Measurements from ENCODE around the gene UBA7.
"Not testable (repeated sequence)": the region's sequence is repeated elsewhere in the genome, so short reads cannot be mapped to it uniquely, and the experiment has no call there.

The UBA7 gene

DNA sequence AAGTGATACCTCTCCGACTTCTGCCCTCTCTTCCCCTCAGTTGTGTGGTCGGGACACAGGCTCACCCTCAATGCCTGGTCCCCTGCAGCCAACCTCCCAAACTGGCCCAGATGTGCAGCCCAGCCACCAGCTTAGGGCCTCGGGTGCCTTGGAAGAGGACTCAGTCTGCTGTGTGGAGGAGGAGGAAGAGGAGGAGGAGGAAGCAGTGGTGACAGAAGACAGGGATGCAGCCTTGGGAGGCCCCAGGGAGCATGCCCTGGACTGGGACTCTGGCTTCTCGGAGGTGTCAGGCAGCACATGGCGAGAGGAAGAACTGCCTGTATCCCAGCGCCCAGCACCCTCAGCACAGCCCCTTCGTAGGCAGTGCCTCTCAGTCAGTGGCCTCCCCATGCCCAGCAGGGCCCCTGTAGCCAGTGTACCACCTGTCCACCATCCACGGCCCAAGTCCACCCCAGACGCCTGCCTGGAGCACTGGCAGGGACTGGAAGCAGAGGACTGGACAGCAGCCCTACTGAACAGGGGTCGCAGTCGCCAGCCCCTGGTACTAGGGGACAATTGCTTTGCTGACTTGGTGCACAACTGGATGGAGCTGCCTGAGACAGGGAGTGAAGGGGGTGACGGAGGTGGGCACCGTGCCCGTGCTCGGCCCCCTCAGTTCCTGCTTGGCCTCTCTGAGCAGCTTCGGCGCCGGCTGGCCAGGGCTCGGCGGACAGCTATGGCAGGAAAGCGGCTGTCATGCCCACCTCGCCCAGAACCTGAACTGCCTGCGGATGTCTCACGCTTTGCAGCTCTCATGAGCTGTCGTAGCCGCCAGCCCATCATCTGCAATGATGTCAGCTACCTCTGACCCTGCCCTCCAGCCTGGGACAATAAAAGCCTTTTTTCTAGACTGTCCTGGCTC is 9.4 kb downstream of the UBA7 start:
- DNase-seq = no peak

DNA sequence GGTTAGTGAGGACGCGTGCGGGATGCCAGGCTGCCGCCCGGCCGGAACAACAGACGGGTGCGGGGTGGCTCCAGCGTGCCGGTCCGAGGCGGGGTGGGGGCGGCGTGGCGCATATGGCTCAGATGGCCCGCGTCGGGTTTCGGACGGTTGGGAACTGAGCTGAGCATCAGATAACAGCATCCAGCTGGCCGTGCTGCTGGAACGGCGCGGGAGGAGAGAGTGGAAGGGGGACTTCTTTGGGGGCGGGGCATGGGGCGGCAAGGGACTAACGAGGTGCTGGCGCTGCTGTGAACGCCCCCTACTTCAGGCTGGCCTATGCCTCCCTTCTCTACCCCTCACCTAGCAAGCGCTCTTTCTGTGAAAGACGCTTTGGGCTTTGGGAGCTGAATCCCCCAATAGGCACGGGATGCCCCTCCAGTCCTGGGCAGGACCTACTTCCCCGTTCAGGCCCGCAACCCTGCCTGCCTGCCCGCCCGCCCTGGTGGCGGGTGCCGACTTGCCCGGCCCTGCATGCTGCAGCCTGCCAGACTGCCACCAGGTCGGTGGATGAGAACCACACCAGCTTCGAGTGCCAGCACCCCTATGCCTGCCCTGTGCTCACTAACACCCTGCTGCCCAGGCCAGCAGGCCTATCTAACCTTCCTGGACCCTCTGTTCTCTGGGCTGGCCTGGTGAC is 10.2 kb downstream of the UBA7 start:
- peak; percentile 25 for DNase-seq

DNA sequence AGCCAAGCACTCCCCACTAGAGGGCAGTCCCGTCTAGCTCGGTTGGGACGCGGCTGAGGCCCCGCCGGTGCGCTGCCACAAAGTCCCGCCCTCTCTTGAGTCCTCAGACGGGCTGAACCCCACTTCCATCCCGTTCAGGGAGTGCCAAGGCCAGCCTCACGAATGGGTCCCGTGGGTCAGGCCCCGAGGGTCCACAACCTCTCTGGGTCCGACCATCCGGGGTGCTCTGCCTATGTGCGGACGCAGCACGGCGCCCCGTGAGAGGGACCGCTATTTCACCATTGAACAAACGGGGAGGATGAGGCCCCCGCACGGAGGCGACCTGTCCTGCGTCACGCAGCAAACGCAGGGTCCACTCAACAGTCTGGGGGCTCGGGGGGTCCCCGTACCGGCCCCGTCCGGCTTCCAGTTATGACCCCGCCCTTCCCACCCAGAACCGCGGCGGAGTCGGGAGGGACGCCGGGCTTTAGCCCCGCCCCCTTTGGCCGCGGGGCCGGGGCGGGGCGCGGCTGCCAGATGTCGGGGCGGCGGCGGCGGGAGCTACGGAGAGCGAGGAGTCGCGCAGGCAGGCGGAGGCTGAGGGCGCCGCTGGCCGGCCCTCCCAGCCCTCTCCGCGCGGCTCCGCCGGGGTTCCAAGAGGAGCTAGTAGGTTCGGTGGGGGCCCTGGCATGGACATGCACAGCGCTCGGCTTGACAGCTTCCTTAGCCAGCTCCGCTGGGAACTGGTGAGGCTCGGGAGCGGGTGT is 10.9 kb downstream of the UBA7 start, which contains the start of gene INKA1:
INKA1 (plus strand) TSS at position 543 of the 746 bp plus-strand sequence; CDS start at position 675, 132 bp downstream.
- DNase-seq = peak; percentile 81

DNA sequence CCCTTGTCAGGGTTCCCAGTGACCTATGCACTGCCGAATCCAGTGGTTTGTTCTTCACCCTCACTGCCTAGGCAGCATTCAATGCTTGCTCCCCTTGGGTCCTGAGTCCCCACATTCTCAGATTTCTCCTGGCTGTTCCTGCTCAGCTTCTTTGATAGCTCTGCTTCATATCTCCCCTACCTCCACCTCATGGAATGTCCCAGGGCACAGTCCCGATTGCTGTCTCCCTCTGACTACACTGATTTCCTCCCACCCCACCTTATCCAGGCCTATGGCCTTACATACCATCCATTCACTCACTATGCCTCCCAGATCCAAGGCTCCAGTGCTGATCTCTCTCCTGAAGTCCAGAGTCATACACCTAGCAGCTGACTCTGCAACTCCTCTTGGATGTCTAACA is 12.6 kb downstream of the UBA7 start:
- DNase-seq = no peak

DNA sequence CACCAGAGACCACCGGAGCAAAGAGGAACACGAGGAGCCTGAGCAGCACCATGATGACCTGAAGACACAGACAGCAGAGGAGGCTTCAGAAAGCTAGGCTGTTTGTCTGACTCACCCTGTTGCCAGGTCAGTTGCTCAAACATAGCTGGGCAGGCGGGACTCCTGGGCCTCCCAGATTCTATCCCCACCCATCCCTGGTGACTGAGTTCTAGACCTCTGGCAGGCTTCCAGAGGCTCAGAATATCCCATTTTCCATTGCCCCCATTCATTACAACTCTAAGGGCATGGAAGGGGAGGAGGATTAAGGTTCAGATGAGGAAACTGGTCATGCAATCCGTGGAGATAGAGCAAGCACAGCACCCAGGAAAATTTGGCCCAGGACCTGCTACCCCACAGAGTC is 14.0 kb downstream of the UBA7 start, which contains the start of gene CDHR4:
CDHR4 (minus strand) TSS at position 113 of the 400 bp plus-strand sequence; CDS start at position 52, 61 bp downstream.
- no peak for DNase-seq

DNA sequence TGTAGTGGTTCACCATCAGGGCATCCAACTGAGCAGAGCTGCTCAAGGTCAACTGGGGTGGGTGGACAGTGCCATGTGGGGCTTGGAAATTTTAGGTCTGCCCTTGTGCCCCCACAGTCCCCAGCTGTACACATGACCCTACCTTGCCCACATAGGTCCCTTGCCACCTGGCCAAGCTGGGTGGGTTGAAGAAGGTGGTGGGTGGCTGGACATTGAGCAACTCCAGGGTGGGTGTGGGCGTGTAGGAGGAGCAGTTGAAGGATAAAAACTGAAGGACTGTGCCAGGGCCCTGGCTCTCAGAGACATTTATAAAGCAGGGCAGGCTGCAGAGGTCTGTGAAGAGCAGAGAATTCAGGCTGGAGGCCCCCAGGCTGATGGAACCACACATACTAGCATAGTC is 14.6 kb downstream of the UBA7 start:
- no peak for DNase-seq

DNA sequence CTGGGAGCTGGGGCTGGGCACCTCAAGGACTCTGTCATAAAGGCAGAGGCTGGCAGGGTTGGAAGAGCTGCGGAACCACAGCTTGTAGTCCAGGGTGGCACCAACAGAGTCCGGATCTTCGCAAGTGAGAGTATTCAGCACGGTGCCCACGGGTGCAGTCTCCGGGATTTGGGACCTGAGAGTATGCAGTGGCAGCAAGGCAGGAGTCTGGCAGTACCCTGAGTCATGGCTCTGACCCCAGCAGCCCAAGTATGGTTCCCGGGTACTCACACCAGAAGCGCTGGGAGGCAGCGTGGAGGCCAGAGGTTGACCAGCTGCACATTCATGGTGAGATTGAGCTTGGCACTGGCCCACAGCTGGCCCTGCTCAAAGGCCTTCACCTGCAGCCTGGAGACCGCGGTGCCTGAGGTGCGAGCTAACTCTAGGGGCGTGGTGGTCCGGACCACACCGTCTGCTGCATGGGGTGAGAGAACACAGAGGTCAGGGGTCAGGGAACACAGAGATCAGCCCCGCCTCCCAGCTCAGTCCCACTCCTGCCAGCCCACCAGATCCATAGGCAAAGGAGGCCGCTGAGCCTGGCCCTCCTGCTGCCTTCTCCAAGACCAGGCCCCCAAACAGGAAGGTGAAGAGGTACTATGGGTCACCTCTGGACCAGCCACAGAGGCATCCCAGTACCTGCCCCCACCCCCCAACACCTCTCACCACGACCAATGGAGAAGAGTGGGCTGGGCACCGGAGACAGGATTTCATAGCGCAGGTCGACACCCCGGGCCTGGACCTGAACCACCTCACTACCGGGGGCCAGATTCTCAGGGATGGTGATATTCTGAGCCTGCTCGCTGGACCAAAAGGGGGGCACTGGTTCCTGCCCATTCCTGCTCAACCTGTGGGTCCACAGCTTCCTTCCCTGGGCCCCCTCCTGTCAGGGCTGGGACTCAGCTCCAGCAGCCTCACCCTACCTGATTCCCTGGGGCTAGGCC is 18.5 kb downstream of the UBA7 start:
- DNase-seq = no peak

DNA sequence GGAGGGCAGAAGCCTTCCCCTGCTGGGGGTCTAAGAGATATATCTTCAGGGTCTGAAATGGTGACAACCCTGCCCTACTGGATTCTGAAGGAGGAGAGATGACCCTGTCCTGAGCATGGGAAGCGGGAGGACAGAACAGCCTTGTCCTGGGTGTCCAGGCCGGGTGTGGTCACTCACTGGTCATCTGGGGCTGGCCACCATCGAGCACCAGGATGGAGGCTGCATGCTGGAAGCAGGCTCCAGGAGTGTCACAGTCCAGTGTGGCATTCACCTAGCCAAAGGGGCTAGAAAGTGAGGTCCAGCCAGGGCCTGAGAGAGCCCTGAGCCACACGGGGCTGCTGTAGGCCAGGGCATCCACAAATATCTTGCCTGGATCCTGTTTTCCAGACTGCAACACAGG is 19.3 kb downstream of the UBA7 start:
- DNase-seq = no peak

DNA sequence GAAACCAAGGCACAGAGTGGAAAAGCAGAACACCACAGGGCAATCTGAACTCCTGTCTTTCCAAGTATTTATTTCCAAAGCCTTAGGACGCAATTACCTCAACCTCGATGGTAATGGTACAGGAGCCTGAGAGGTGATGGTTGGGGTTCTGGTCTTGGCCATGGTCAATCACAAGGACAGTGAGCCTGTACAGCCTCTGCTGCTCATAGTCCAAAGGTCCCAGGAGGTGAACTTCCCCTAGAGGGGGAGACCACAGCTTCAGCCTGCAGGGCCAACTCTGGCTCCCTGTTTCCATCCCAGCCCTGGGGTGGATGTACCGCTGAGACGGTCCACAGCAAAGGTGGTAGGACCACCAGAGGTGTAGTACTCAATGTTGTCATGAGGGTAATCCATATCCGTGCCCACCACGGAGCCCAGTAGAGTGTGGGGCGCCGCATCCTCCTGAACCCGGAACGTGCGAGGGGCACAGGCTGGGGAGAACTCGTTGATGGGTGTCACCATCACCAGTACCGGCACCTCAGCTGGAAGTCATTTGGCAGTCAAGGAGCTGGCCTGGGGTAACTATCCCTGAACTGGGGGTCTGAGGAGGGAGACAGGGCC is 20.2 kb downstream of the UBA7 start:
- DNase-seq = no peak

DNA sequence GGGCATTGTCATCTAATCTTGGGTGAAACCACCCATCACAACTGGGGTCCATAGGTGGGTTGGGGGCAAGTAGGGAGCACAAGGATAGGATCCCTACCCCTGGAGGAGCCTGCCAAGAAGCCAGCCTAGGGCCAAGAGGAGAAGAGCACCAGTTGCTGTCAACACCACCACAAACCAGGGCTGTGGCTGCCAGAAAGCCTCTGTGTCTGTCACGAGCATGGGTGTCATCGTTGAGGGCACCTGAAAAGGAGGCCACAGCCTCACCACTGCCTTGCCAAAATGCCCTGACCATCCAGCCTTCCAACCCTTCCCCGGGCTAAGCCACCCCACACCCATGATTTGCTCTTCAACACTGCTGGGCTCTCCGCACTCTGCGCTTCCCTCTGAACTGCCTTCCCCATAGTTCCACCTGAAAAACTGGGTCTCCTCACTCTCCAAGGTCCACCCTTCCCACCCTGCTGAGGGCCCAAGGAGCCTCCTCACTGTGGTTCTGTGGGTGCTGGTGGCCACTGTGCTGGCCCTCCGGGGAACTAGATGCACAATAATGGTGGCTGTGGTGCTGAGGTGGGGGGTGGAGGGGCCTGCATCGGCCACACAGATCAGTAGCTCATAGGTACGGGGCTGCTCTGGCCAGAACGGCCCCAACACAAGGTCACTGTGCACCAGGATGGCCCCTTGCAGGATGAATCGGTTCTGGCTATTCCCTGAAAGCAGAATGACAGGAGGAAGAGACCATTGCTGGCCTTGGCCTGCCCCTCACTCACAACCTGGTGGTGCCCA is 21.2 kb downstream of the UBA7 start:
- no peak for DNase-seq

DNA sequence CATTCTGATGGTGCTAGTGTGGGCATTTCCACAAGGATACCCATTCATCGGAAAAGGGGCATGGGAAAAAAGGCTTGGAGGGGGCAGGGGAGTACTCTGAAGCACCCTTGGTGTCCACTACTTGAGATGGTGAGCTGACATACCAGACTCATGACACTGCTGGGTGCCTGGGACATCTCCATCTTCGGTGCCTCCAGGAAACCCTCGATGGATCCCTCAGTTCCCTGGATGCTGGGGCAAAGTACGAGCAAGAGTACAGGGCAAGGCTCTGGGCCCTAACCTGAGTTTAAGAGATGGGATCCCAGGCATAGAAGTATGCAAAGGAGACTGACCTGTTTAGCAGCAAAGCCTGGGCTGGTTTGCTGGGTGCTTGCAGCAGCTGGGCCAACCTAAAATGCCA is 22.2 kb downstream of the UBA7 start:
- DNase-seq = no peak

DNA sequence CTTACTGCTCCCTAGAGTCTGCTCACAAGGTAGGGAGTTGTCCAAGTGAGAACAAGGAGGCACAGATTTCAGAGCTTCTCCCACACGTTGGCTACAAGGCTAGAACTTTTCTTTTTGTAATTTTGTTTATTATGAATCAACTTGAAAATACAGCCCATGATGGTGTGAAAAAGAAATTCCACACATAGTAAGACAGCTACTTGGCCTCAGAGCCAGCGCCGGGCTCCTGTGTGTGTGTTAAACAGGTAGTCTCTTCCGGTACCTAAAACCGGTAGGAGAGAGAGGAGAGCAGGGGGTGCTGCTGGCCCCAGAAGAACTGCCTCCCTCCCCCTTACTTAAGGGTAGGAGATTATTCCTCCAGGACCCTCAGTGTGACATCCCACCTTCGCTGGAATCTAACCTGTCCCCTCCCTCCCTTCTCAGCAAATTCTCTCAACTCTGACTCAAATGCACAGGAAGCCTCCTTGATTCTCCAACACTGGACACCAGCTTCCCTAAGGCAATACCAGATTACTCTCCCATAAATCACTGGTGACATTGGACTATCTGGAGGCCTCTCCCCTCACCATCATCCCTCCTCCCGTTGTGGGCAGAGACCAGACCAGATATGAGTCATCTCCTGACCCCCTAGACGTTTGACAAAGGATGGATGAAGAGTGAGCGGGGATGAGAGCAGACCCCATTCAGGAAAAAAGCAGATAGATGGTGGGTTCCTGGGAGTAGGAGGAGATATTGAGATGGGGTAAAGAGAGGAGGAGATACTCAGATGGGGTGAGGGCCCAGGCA is 22.9 kb downstream of the UBA7 start:
- no peak for DNase-seq

DNA sequence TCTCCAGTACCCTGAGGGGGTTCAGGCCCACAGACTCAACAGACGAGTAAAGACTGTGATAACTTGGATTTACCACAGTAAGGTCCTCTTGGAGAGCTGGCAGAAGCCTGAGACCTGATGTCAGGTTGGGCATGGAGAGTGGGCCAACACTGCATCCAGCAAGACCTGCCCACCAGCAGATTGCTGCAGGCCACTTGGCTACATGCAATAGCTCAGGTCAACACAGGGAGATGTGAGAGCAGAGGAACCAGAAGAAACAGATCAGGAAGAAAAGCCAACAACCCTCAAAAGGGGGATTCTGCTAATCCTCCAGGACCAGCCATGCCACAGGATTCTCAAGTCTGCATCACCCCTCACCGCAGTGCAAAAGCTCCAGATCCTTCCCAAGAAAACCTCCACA is 25.7 kb downstream of the UBA7 start:
- no peak for DNase-seq

DNA sequence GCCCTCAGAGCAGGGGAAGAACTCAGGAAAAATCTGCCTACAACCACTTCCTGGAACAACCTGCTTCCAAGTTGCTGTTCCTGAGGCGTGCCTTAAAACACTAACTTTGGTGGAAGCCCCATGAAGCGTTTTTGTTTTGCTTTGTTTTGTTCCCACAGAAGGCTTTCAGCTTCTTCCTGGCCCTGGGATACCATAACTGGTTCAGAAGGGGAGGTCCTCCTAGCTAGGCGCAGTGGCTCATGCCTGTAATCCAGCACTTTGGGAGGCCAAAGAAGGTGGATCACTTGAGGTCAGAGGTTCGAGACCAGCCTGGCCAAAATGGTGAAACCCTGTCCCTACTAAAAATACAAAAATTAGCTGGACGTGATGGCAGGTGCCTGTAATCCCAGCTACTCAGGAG is 26.2 kb downstream of the UBA7 start:
- DNase-seq = no peak

DNA sequence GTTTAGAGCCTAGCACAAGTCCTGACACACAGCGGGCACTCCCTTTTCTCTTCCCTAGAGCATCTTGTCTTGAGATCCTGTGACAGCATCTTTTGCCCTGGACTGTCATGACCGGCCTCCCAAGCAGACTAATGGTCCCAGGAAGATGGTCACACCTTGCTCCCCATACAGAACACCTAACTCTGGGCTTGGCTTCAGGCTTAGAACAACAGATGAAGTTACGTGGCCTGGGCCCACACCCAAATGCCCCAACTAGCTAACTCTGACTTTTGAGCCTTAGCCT is 26.6 kb downstream of the UBA7 start:
- no peak for DNase-seq

DNA sequence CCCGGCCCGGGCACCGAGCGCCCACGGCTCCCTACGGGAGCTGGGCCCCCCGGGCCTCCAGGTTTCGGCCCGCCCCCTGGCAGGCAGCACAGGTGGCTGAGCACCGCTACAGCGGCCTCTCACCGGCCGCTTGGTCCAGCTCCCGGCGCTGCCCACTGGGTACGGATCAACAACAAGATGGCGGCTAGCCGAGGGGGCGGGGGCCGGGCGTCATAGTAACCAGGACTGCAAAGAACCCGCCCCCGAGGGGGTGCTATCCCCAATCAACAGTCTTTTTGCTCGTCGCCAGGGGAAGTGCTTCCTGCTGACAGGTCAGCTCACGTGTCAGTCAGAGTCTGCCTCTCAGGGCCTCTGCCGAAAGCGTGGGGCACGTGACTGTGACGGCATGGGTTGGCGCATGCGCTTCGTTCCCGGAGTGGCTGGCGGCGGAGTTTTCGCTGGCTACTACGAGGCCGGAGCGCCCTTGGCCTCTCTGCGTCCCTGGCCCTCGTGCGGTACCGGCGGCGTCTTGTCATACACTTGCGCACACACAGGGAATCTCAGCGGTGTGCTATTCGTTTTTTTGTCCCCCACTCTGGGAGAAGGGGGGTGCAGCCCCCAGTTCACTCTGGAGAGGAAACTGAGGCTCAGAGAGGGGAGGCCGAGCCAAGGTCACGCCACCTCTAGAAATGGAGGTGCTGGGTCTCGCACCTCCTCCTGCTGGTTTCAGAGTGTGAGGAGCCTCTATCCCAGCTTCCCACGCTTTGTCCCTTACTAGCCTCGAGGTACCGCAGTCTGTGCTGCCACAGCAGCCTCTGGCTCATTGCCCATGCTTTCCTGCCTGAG is 27.2 kb downstream of the UBA7 start, which contains the start of gene IP6K1:
IP6K1 (minus strand) TSS at position 186 of the 825 bp plus-strand sequence. CDS start 38,502 bp downstream, outside the sequence.
- peak; percentile 99 for DNase-seq

DNA sequence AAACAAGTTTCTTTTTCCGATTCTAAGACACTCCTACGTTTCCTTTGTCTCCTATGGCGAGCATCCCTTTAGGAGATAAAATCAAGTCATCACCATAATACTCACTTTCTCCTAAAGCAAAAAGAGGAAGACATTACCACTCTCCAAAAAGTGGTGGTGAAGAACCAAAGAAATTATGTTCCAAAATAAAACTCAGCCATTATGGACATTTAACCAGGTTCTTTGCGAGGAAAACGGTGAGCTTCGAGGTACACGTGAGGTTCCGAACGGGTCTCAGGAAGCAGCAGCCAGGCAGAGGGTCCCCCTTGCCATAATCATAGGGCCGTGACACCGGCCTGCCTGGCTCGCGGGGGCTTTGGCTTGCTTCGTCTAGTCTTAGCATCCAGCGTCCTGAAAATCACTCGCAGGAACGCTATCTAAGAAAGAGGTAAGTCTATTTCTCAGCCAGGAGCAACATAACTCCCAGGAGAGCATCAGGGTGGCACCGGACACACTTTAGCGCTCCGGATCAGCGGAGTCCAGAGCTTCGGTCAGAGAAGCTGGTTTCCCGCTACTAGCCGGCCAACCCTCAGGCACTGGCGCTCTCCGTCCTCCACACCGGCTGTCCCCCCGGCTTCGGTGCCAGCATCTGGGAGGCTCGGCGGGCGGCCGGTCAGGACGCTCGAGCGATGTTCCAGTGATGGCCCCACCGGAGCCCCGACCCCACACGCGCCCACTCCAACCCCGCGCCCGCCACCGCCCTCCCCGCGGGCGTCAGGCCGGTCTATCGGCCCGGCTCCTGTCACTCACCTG is 28.0 kb downstream of the UBA7 start:
- no peak for DNase-seq

DNA sequence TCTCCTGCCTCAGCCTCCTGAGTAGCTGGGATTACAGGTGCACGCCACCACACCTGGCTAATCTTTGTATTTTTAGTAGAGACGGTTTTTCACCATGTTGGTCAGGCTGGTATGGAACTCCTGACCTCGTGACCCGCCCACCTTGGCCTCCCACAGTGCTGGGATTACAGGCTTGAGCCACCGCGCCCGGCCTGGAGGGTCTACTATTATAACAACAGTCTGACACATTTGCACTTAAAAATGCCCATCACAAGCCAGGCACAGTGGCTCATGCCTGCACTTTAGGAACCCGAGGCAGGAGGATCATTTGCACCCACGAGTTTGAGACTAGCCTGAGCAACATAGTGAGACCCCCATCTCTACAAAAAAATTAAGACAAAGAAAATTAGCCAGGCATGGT is 31.5 kb downstream of the UBA7 start:
- not testable (repeated sequence) for DNase-seq
